MG63 (cell line): ENCODE results near the gene KBTBD7. TPM values are rescaled to one million over a fixed set of nuclear protein-coding genes. Genes with fewer than 3 reads are reported as not detected.
"Not testable (repeated sequence)": the region's sequence is repeated elsewhere in the genome, so short reads cannot be mapped to it uniquely, and the experiment has no call there.

Experiments
- DNase-seq: peaks from one replicate; pipeline ENCODE4 v3.0.0-alpha.2; 2020
- H3K27me3 ChIP-seq: fragments of 250-450 bp; sonication (Bioruptor Pico); 2 replicates; pipeline ENCODE4 v1.5.1; 2020; ENCODE audit warnings: mild to moderate bottlenecking, moderate library complexity
- H3K36me3 ChIP-seq: fragments of 250-450 bp; sonication (Bioruptor Pico); 2 replicates; pipeline ENCODE4 v1.5.1; 2020; ENCODE audit warnings: mild to moderate bottlenecking, moderate library complexity
- H3K4me3 ChIP-seq: fragments of 250-450 bp; sonication (Bioruptor Pico); 2 replicates; pipeline ENCODE4 v1.5.1; 2020; ENCODE audit warnings: mild to moderate bottlenecking, moderate library complexity
- H3K9me3 ChIP-seq: fragments of 250-450 bp; sonication (Bioruptor Pico); 2 replicates; pipeline ENCODE4 v1.5.1; 2020; ENCODE audit warnings: mild to moderate bottlenecking, moderate library complexity
- total RNA-seq: library from RNA; depleted of rRNA; stranded (reverse); fragments of >200 nt; shearing (Covaris generic); gene quantifications from 2 replicates; pipeline ENCODE4 v1.2.3, GENCODE V29; 2014; ENCODE audit warnings: low replicate concordance

KBTBD7 gene
- total RNA-seq, 1 experiment from 2014 or later, result 2.6 TPM

- Histone ChIP-seq H3K36me3 (no peaks in the 10 kb centered on the region), H3K4me3 (no peak overlapping the region), H3K27me3 (no peaks in the 10 kb centered on the region), H3K9me3 (peaks cover 28% of the 10 kb centered on the region)
- no peak for DNase-seq
Observed at GRCh38 chr13:41211062-41211461, 16.7 kb upstream of the KBTBD7 start.

GRCh38 chr13:41206467-41206866 is 12.1 kb upstream of the KBTBD7 start:
- Histone ChIP-seq H3K9me3 (peaks cover 17% of the 10 kb centered on the region), H3K36me3 (no peaks in the 10 kb centered on the region), H3K27me3 (no peaks in the 10 kb centered on the region), H3K4me3 (no peak overlapping the region)
- DNase-seq, result no peak

GRCh38 chr13:41203810-41204209 is 9.4 kb upstream of the KBTBD7 start:
- H3K4me3 ChIP-seq, result no peak overlapping the region
- no peaks in the 10 kb centered on the region for H3K27me3 ChIP-seq
- H3K9me3 ChIP-seq, result peaks cover 3% of the 10 kb centered on the region; the same call in 1 of the 2 replicates
- H3K36me3 ChIP-seq, result no peaks in the 10 kb centered on the region
- no peak for DNase-seq

- H3K4me3 ChIP-seq, result no peak overlapping the region
- H3K9me3 ChIP-seq, result no peaks in the 10 kb centered on the region
- no peaks in the 10 kb centered on the region for H3K36me3 ChIP-seq
- H3K27me3 ChIP-seq, result no peaks in the 10 kb centered on the region
- DNase-seq, result no peak
Observed at GRCh38 chr13:41200126-41200525, 5.8 kb upstream of the KBTBD7 start.

- Histone ChIP-seq H3K4me3 (no peak overlapping the region), H3K36me3 (no peaks in the 10 kb centered on the region), H3K27me3 (no peaks in the 10 kb centered on the region), H3K9me3 (no peaks in the 10 kb centered on the region)
- DNase-seq, result no peak
Observed at GRCh38 chr13:41199526-41199925, 5.2 kb upstream of the KBTBD7 start.

GRCh38 chr13:41199079-41199478 is 4.7 kb upstream of the KBTBD7 start:
- Histone ChIP-seq H3K36me3 (no peaks in the 10 kb centered on the region), H3K9me3 (no peaks in the 10 kb centered on the region)

GRCh38 chr13:41196620-41197019 is 2.3 kb upstream of the KBTBD7 start:
- DNase-seq, result no peak
- H3K27me3 ChIP-seq, result no peaks in the 10 kb centered on the region
- 0 out of 2 replicates have a peak, but pooled peaks cover 7% of the 10 kb centered on the region for H3K36me3 ChIP-seq
- H3K4me3 ChIP-seq, result no peak overlapping the region
- H3K9me3 ChIP-seq, result peaks cover 10% of the 10 kb centered on the region

More at GRCh38 chr13:41199079-41199478, 4.7 kb upstream of the KBTBD7 start:
- Histone ChIP-seq H3K4me3 (no peak overlapping the region), H3K27me3 (no peaks in the 10 kb centered on the region)
- no peak for DNase-seq

- Histone ChIP-seq H3K9me3 (peaks cover 10% of the 10 kb centered on the region), H3K27me3 (no peaks in the 10 kb centered on the region), H3K36me3 (0 out of 2 replicates have a peak, but pooled peaks cover 7% of the 10 kb centered on the region), H3K4me3 (no peak overlapping the region)
- DNase-seq, result no peak
Observed at GRCh38 chr13:41196011-41196410, 1.6 kb upstream of the KBTBD7 start.

- H3K9me3 ChIP-seq, result peaks cover 15% of the 10 kb centered on the region
- no peaks in the 10 kb centered on the region for H3K27me3 ChIP-seq
- DNase-seq, result no peak
- H3K4me3 ChIP-seq, result no peak overlapping the region
- peaks cover 14% of the 10 kb centered on the region; the same call in 1 of the 2 replicates for H3K36me3 ChIP-seq
Observed at GRCh38 chr13:41193469-41193868, 900 bp downstream of the KBTBD7 start.

GRCh38 chr13:41188584-41188983 is 5.8 kb downstream of the KBTBD7 start:
- peaks cover 14% of the 10 kb centered on the region; the same call in 1 of the 2 replicates for H3K36me3 ChIP-seq
- peaks cover 17% of the 10 kb centered on the region for H3K9me3 ChIP-seq
- no peak overlapping the region for H3K4me3 ChIP-seq
- H3K27me3 ChIP-seq, result no peaks in the 10 kb centered on the region
- no peak for DNase-seq

GRCh38 chr13:41186481-41186880 is 7.9 kb downstream of the KBTBD7 start:
- H3K9me3 ChIP-seq, result peaks cover 7% of the 10 kb centered on the region
- peaks cover 7% of the 10 kb centered on the region; the same call in 1 of the 2 replicates for H3K36me3 ChIP-seq
- no peak overlapping the region for H3K4me3 ChIP-seq
- no peak for DNase-seq
- no peaks in the 10 kb centered on the region for H3K27me3 ChIP-seq

GRCh38 chr13:41182231-41182630 is 12.1 kb downstream of the KBTBD7 start:
- H3K27me3 ChIP-seq, result no peaks in the 10 kb centered on the region
- no peak for DNase-seq
- H3K36me3 ChIP-seq, result no peaks in the 10 kb centered on the region
- no peak overlapping the region for H3K4me3 ChIP-seq
- peaks cover 10% of the 10 kb centered on the region for H3K9me3 ChIP-seq

GRCh38 chr13:41179593-41180250 is 14.6 kb downstream of the KBTBD7 start:
- peaks cover 19% of the 10 kb centered on the region for H3K9me3 ChIP-seq
- H3K4me3 ChIP-seq, result no peak overlapping the region
- peaks cover 2% of the 10 kb centered on the region; the same call in 1 of the 2 replicates for H3K36me3 ChIP-seq
- no peaks in the 10 kb centered on the region for H3K27me3 ChIP-seq
- no peak for DNase-seq

GRCh38 chr13:41178040-41178439 is 16.3 kb downstream of the KBTBD7 start:
- Histone ChIP-seq H3K4me3 (no peak overlapping the region), H3K27me3 (no peaks in the 10 kb centered on the region), H3K9me3 (peaks cover 21% of the 10 kb centered on the region), H3K36me3 (peaks cover 2% of the 10 kb centered on the region; the same call in 1 of the 2 replicates)
- no peak for DNase-seq

GRCh38 chr13:41177616-41178015 is 16.8 kb downstream of the KBTBD7 start:
- Histone ChIP-seq H3K36me3 (peaks cover 2% of the 10 kb centered on the region; the same call in 1 of the 2 replicates), H3K27me3 (no peaks in the 10 kb centered on the region), H3K9me3 (peaks cover 21% of the 10 kb centered on the region), H3K4me3 (no peak overlapping the region)
- no peak for DNase-seq

GRCh38 chr13:41175576-41175975 is 18.8 kb downstream of the KBTBD7 start:
- H3K9me3 ChIP-seq, result peaks cover 21% of the 10 kb centered on the region
- not testable (repeated sequence) for H3K27me3 ChIP-seq

GRCh38 chr13:41162151-41162550 is 32.2 kb downstream of the KBTBD7 start:
- H3K36me3 ChIP-seq, result no peaks in the 10 kb centered on the region
- DNase-seq, result no peak
- H3K27me3 ChIP-seq, result no peaks in the 10 kb centered on the region
- H3K9me3 ChIP-seq, result no peaks in the 10 kb centered on the region
- H3K4me3 ChIP-seq, result no peak overlapping the region

More at GRCh38 chr13:41175576-41175975, 18.8 kb downstream of the KBTBD7 start:
- not testable (repeated sequence) for DNase-seq, H3K4me3 ChIP-seq, H3K36me3 ChIP-seq

GRCh38 chr13:41159174-41159573 is 35.2 kb downstream of the KBTBD7 start:
- Histone ChIP-seq H3K9me3 (no peaks in the 10 kb centered on the region; the same call in 1 of the 2 replicates), H3K36me3 (no peaks in the 10 kb centered on the region), H3K4me3 (no peak overlapping the region), H3K27me3 (no peaks in the 10 kb centered on the region)
- no peak for DNase-seq
